IMR-90 (cell line): ENCODE results near the gene RNASE1. TPM values are rescaled to one million over a fixed set of nuclear protein-coding genes. Genes with fewer than 3 reads are reported as not detected.

Source experiments
- ATAC-seq: fragments of 200-7000 bp; cut with Tn5 transposase; 2 replicates; pipeline ENCODE4 v1.9.1; 2020; ENCODE audit warnings: low read depth, mild to moderate bottlenecking, moderate library complexity
- BruUV-seq: library from RNA; stranded (reverse); fragments of 400-500 nt; replicated peaks from 2 replicates; lab custom pipeline; 2021; lab: Mats Ljungman, UMichigan
- CTCF ChIA-PET: fragments of 300-600 bp; formaldehyde crosslinking; extraction: SDS; loops from one replicate; lab custom pipeline; 2021; ENCODE audit warnings: antibody characterized with exemption; lab: Yijun Ruan, JAX
- POLR2A ChIA-PET: fragments of 300-600 bp; sonication (Branson Sonifier 250); formaldehyde crosslinking; loops from one replicate; lab custom pipeline; 2022; ENCODE audit warnings: antibody characterized with exemption; ENCODE audit not compliant: unreplicated experiment; lab: Charles Lee
- DNase-seq: peaks from one replicate; pipeline ENCODE4 v3.0.0; 2013
- H2AFZ ChIP-seq: replicated peaks from 2 replicates; pipeline ENCODE3; 2013; ENCODE audit warnings: low read length, mild to moderate bottlenecking; ENCODE audit not compliant: poor library complexity
- H2AK5ac ChIP-seq: 2 replicates; pipeline ENCODE4 v1.6.1; 2013; ENCODE audit warnings: low read depth, low read length, inconsistent platforms
- H2AK9ac ChIP-seq: replicated peaks from 2 replicates; pipeline ENCODE3; 2013; ENCODE audit warnings: mild to moderate bottlenecking, low read depth, low read length, moderate library complexity; ENCODE audit not compliant: poor library complexity
- H2BK120ac ChIP-seq: 2 replicates; pipeline ENCODE4 v1.6.1; 2013; ENCODE audit warnings: low read depth, low read length, inconsistent platforms
- H2BK15ac ChIP-seq: 3 replicates; pipeline ENCODE4 v1.6.1; 2013; ENCODE audit warnings: low read depth, low read length, inconsistent platforms
- H2BK20ac ChIP-seq: 2 replicates; pipeline ENCODE4 v1.6.1; 2013; ENCODE audit warnings: low read depth, mild to moderate bottlenecking, inconsistent platforms, low read length, moderate library complexity
- H2BK5ac ChIP-seq: 2 replicates; pipeline ENCODE4 v1.6.1; 2013; ENCODE audit warnings: mild to moderate bottlenecking, low read depth, low read length, inconsistent platforms; ENCODE audit not compliant: poor library complexity, severe bottlenecking
- H3K14ac ChIP-seq: replicated peaks from 2 replicates; pipeline ENCODE4 v1.6.1; 2013; ENCODE audit warnings: low read depth, low read length, inconsistent platforms
- H3K18ac ChIP-seq: 2 replicates; pipeline ENCODE4 v1.6.1; 2013; ENCODE audit warnings: low read depth, low read length, control low read depth
- H3K23ac ChIP-seq: 2 replicates; pipeline ENCODE4 v1.6.1; 2013; ENCODE audit warnings: low read depth, low read length, inconsistent platforms
- H3K27ac ChIP-seq: 2 replicates; pipeline ENCODE4 v1.5.1; 2013; ENCODE audit warnings: mild to moderate bottlenecking, control low read depth, low read length; ENCODE audit not compliant: insufficient read depth
- H3K27me3 ChIP-seq: 2 replicates; pipeline ENCODE4 v1.6.1; 2013; ENCODE audit warnings: low read length; ENCODE audit not compliant: control insufficient read depth, insufficient read depth
- H3K36me3 ChIP-seq: 2 replicates; pipeline ENCODE4 v1.6.1; 2013; ENCODE audit warnings: low read length, mixed read lengths; ENCODE audit not compliant: control insufficient read depth, insufficient read depth
- H3K4ac ChIP-seq: 2 replicates; pipeline ENCODE4 v1.6.1; 2013; ENCODE audit warnings: low read depth, low read length, inconsistent platforms
- H3K4me1 ChIP-seq: 2 replicates; pipeline ENCODE4 v1.6.1; 2013; ENCODE audit warnings: low read length, mixed read lengths; ENCODE audit not compliant: control insufficient read depth, insufficient read depth
- H3K4me2 ChIP-seq: 2 replicates; pipeline ENCODE4 v1.6.1; 2013; ENCODE audit warnings: low read depth, mild to moderate bottlenecking, control low read depth, low read length, moderate library complexity
- H3K4me3 ChIP-seq: 2 replicates; pipeline ENCODE4 v1.5.1; 2013; ENCODE audit warnings: low read depth, mild to moderate bottlenecking, control low read depth, low read length, moderate library complexity; ENCODE audit not compliant: insufficient read depth
- H3K56ac ChIP-seq: 2 replicates; pipeline ENCODE4 v1.6.1; 2013; ENCODE audit warnings: low read length, inconsistent platforms; ENCODE audit not compliant: insufficient read depth; ENCODE audit errors: extremely low read depth
- H3K79me1 ChIP-seq, 2 experiments: 2 replicates each; pipeline ENCODE4 v1.6.1; 2013; ENCODE audit warnings: low read length in 2 of 2, inconsistent platforms in 1 of 2, low read depth in 1 of 2
- H3K9ac ChIP-seq: 2 replicates; pipeline ENCODE4 v1.6.1; 2013; ENCODE audit warnings: low read depth, low read length, control low read depth
- H3K9me1 ChIP-seq: 2 replicates; pipeline ENCODE4 v1.6.1; 2013; ENCODE audit warnings: low read length, inconsistent platforms; ENCODE audit not compliant: insufficient read depth
- H3K9me3 ChIP-seq: 2 replicates; pipeline ENCODE4 v1.6.1; 2013; ENCODE audit warnings: low read length; ENCODE audit not compliant: control insufficient read depth, insufficient read depth
- H4K20me1 ChIP-seq: 2 replicates; pipeline ENCODE4 v1.6.1; 2013; ENCODE audit warnings: low read length, inconsistent platforms; ENCODE audit not compliant: insufficient read depth
- H4K5ac ChIP-seq: 2 replicates; pipeline ENCODE4 v1.6.1; 2013; ENCODE audit warnings: mild to moderate bottlenecking, low read depth, low read length, control low read depth
- H4K8ac ChIP-seq, 2 experiments: 2 replicates each; pipeline ENCODE4 v1.6.1; 2013; ENCODE audit warnings: low read depth in 2 of 2, low read length in 2 of 2, control low read depth in 1 of 2, inconsistent platforms in 1 of 2
- H4K91ac ChIP-seq: 2 replicates; pipeline ENCODE4 v1.6.1; 2013; ENCODE audit warnings: low read depth, low read length, inconsistent platforms; ENCODE audit not compliant: insufficient read depth
- FOS ChIP-seq: fragments of 150-350 bp; IDR thresholded peaks from 2 replicates; pipeline ENCODE4 v1.6.1; 2016; ENCODE audit warnings: low read depth, low read length
- SMC3 ChIP-seq: fragments of 150-350 bp; IDR thresholded peaks from 2 replicates; pipeline ENCODE4 v1.6.1; 2016; ENCODE audit warnings: low read depth, mild to moderate bottlenecking, antibody characterized with exemption, low read length, moderate library complexity
- WGBS, 2 experiments: methylation state at CpG; one replicate each; pipeline versions ENCODE4 v1.1.5 to v1.1.7; 2013; ENCODE audit warnings: missing lambda C conversion rate in 2 of 2; ENCODE audit not compliant: insufficient read length in 1 of 2; ENCODE audit errors: extremely low coverage in 2 of 2; 5-methylcytosine and 5-hydroxymethylcytosine counted together
- dilution Hi-C: fragments of 300-500 bp; cut with HindIII; formaldehyde crosslinking; loops from one replicate; pipeline ENCODE4 v1.14.3; 2018; ENCODE audit warnings: low sequenced_read_pairs; ENCODE audit not compliant: unreplicated experiment
- in situ Hi-C: fragments of 300-500 bp; cut with MboI; formaldehyde crosslinking; loops from 3 replicates; pipeline ENCODE4 v1.14.3; 2019; ENCODE audit warnings: low sequenced_read_pairs, inconsistent platforms, mixed read lengths
- intact Hi-C: fragments of 100-400 bp; cut with micrococcal nuclease; formaldehyde crosslinking; loops from 2 replicates; pipeline ENCODE4 v1.10.0; 2022
- polyA plus RNA-seq, 3 experiments: library from polyadenylated mRNA; depleted of rRNA; stranded (reverse); fragments of >200 nt; gene quantifications; 2 replicates each; pipeline ENCODE4 v1.2.3, GENCODE V29; 2012; ENCODE audit warnings: low replicate concordance in 1 of 3
- total RNA-seq: library from RNA; depleted of rRNA; stranded (reverse); fragments of >200 nt; gene quantifications from 2 replicates; pipeline ENCODE4 v1.2.3, GENCODE V29; 2012

The RNASE1 gene
- total and polyA plus RNA-seq, 2 of the 4 experiments (the other 2 are of a cell fraction) = not detected

DNA sequence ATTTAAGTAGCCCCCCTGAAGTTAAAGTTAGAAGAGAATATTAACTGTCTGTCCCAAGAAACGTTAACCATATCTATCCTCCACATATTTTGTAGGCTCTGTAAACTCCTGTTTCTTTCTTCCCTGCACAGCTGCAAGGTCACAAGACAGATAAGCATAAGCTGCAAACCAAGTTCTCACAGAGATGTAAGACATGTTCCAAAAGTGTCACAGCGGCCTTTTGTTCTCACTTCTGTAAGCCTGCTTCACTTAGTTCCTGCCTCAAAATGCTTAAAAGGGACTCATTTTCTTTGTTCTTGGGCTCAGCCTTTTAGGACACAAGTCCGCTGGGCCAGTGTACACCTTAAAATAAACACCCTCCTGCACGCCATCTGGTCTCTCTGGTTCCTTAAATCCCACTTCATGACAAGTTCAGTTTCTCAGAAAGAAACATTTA is 3.2 kb downstream of the RNASE1 start:
- CTCF ChIA-PET = no interaction called here
- dilution Hi-C loops = no loop called here

More for the DNA sequence above, 3.2 kb downstream of the RNASE1 start:
- no peak overlapping the region for H3K14ac ChIP-seq
- no peaks in the 10 kb centered on the region for H3K9me1 ChIP-seq
- TF ChIP-seq SMC3 (no peak), FOS (no peak)
- intact Hi-C loops (no loop called here), in situ Hi-C loops (no loop called here)
- H3K56ac ChIP-seq = no peak overlapping the region
- no TSS peak for BruUV-seq
- no peaks in the 10 kb centered on the region for H3K36me3 ChIP-seq
- no peak overlapping the region for H3K9ac ChIP-seq
- no peak overlapping the region for H2BK5ac ChIP-seq
- H4K91ac ChIP-seq = no peak overlapping the region
- H3K4ac ChIP-seq = no peak overlapping the region
- H4K5ac ChIP-seq = no peak overlapping the region
- DNase-seq = no peak
- ATAC-seq = no peak
- H4K8ac ChIP-seq = no peak overlapping the region
- H2AK9ac ChIP-seq = no peak overlapping the region
- H2AK5ac ChIP-seq = no peak overlapping the region
- no peaks in the 10 kb centered on the region for H3K27me3 ChIP-seq
- no peak overlapping the region for H3K23ac ChIP-seq
- H2AFZ ChIP-seq = no peak overlapping the region
- H3K4me2 ChIP-seq = no peak overlapping the region
- no peaks in the 10 kb centered on the region for H3K4me1 ChIP-seq
- H2BK20ac ChIP-seq = no peak overlapping the region
- H3K27ac ChIP-seq = no peak overlapping the region
- H3K79me1 ChIP-seq = no peaks in the 10 kb centered on the region
- no peaks in the 10 kb centered on the region for H4K20me1 ChIP-seq
- no peak overlapping the region for H3K4me3 ChIP-seq
- no peaks in the 10 kb centered on the region for H3K9me3 ChIP-seq
- POLR2A ChIA-PET = no interaction called here
- H2BK15ac ChIP-seq = no peak overlapping the region
- no peak overlapping the region for H2BK120ac ChIP-seq
- no peak overlapping the region for H3K18ac ChIP-seq
- 50% methylated on average over 2 of the region's 4 CpGs; no CpG with 5 or more reads in 1 of the 2 experiments for WGBS, 2 experiments
